Chondrocyte (in vitro differentiated cells): Measurements from ENCODE around the gene ARHGAP6. TPM values are rescaled to one million over a fixed set of nuclear protein-coding genes. Genes with fewer than 3 reads are reported as not detected.
"Not testable (repeated sequence)": the region's sequence is repeated elsewhere in the genome, so short reads cannot be mapped to it uniquely, and the experiment has no call there.

Source experiments
- DNase-seq: peaks from one replicate; pipeline ENCODE4 v3.0.0; 2021; ENCODE audit warnings: mixed read lengths, low spot score
- H3K27ac Mint-ChIP-seq: one replicate; pipeline ENCODE4 v1.8.0; 2021; ENCODE audit warnings: mild to moderate bottlenecking, moderate library complexity, mixed read lengths; ENCODE audit not compliant: unreplicated experiment
- H3K27me3 Mint-ChIP-seq: 2 replicates; pipeline ENCODE4 v1.8.0; 2021; ENCODE audit warnings: low read depth, mixed read lengths
- H3K36me3 Mint-ChIP-seq: 2 replicates; pipeline ENCODE4 v1.8.0; 2021; ENCODE audit warnings: low read depth, mixed read lengths
- H3K4me1 Mint-ChIP-seq: 2 replicates; pipeline ENCODE4 v1.8.0; 2021; ENCODE audit warnings: low read depth, mild to moderate bottlenecking, mixed read lengths
- H3K4me3 Mint-ChIP-seq: one replicate; pipeline ENCODE4 v1.8.0; 2021; ENCODE audit warnings: mild to moderate bottlenecking, moderate library complexity, mixed read lengths; ENCODE audit not compliant: unreplicated experiment
- H3K9me3 Mint-ChIP-seq: 2 replicates; pipeline ENCODE4 v1.8.0; 2021; ENCODE audit warnings: low read depth, mixed read lengths
- total RNA-seq: library from RNA; stranded (reverse); gene quantifications from 3 replicates; pipeline ENCODE4 v1.2.1, GENCODE V29; 2021
- TF ChIP-seq, protein P1 (sequence below): fragments of 200-600 bp; sonication (generic); IDR thresholded peaks from 2 replicates; pipeline ENCODE4 v1.5.0; 2021; ENCODE audit warnings: antibody characterized with exemption, mild to moderate bottlenecking, moderate library complexity

The ARHGAP6 gene
- total RNA-seq, 1 donor from 2014 or later: 1.5 TPM

DNA sequence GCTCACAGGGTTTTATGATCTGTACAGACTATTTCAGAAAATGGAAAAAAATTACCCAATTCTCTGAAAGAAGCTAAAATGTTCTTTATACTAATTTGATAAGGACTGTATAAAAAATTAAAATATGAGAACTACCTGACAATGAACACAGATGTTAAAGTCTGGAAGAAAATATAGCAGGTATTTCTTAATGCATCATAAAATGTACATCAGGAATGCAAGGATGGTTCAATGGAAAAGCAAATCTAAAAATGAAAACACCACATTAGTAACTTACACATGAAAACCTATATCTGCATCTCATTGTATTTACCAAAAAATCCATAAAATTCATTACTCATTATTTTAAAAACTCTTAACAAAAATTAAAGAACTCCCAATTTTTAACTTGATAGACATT is 39.4 kb downstream of the ARHGAP6 start:
- peaks cover 19% of the 10 kb centered on the region for H3K9me3 Mint-ChIP-seq
- H3K4me1 Mint-ChIP-seq: peaks cover 5% of the 10 kb centered on the region
- TF ChIP-seq, protein P1, sequence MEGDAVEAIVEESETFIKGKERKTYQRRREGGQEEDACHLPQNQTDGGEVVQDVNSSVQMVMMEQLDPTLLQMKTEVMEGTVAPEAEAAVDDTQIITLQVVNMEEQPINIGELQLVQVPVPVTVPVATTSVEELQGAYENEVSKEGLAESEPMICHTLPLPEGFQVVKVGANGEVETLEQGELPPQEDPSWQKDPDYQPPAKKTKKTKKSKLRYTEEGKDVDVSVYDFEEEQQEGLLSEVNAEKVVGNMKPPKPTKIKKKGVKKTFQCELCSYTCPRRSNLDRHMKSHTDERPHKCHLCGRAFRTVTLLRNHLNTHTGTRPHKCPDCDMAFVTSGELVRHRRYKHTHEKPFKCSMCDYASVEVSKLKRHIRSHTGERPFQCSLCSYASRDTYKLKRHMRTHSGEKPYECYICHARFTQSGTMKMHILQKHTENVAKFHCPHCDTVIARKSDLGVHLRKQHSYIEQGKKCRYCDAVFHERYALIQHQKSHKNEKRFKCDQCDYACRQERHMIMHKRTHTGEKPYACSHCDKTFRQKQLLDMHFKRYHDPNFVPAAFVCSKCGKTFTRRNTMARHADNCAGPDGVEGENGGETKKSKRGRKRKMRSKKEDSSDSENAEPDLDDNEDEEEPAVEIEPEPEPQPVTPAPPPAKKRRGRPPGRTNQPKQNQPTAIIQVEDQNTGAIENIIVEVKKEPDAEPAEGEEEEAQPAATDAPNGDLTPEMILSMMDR: no peak
- H3K27ac Mint-ChIP-seq: no peak overlapping the region
- DNase-seq: no peak
- no peak overlapping the region for H3K4me3 Mint-ChIP-seq
- H3K36me3 Mint-ChIP-seq: no peaks in the 10 kb centered on the region
- no peaks in the 10 kb centered on the region for H3K27me3 Mint-ChIP-seq

DNA sequence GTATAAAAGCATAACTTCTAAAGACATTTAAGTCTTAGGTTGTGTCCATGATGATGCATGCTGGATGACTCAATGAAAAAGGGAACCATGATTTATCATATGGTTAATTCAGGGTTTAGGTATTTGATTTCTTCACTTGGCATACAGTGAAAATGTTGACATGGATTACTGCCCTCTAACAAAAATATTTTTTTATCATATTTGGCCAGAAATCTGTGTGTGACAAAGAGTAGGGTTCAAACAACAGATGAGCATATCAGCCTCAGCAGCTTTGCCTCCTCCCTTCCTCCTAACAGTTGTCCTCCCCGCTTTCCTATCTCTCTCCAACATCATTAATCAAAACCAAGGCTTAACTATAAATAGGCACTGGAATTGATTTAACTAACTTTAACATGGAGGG is 46.3 kb downstream of the ARHGAP6 start:
- Mint-ChIP-seq H3K27me3 (no peaks in the 10 kb centered on the region), H3K4me3 (no peak overlapping the region), H3K9me3 (peaks cover 31% of the 10 kb centered on the region), H3K4me1 (no peaks in the 10 kb centered on the region), H3K27ac (no peak overlapping the region), H3K36me3 (peaks cover 1% of the 10 kb centered on the region)
- no peak for DNase-seq
- TF ChIP-seq, protein P1: no peak

DNA sequence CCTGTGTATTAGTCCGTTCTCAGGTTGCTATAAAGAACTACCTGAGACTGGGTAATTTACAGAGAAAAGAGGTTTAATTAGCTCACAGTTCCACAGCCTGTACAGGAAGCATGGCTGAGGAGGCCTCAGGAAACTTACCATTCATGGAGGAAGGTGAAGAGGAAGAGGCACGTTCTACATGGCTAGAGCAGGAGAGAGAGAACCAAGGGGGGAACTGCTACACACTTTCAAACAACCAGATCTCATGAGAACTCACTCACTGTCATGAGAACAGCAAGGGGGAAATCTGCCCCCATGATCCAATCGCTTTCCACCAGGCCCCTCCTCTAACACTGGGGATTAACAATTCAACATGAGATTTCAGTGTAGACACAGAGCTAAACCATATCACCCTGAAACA is 51.5 kb downstream of the ARHGAP6 start:
- H3K4me3 Mint-ChIP-seq, DNase-seq, H3K4me1 Mint-ChIP-seq, H3K27me3 Mint-ChIP-seq, H3K27ac Mint-ChIP-seq, H3K36me3 Mint-ChIP-seq: not testable (repeated sequence)
- H3K9me3 Mint-ChIP-seq: peaks cover 28% of the 10 kb centered on the region

DNA sequence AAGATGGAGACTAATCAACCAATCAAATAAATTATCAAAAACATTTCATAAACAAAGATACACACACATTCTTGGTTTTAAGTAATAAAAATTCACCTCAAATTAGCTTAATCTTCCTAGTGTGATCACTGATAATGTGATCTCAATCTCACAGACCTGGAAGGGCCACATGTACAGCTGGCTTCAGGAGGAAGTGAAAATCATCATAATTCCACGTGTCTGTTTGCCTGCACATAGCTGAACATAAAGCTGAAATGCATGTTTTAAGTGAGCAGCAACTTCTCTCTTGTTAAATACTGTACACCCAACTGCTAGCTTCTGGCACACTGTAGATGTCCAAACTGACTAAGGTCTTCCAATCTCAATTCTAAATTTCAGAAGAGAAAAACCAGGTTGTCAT is 53.8 kb downstream of the ARHGAP6 start:
- H3K4me3 Mint-ChIP-seq: no peak overlapping the region
- TF ChIP-seq, protein P1: no peak
- peaks cover 18% of the 10 kb centered on the region for H3K9me3 Mint-ChIP-seq
- no peak for DNase-seq
- peaks cover 1% of the 10 kb centered on the region for H3K36me3 Mint-ChIP-seq
- no peaks in the 10 kb centered on the region for H3K27me3 Mint-ChIP-seq
- no peaks in the 10 kb centered on the region for H3K4me1 Mint-ChIP-seq
- no peak overlapping the region for H3K27ac Mint-ChIP-seq

DNA sequence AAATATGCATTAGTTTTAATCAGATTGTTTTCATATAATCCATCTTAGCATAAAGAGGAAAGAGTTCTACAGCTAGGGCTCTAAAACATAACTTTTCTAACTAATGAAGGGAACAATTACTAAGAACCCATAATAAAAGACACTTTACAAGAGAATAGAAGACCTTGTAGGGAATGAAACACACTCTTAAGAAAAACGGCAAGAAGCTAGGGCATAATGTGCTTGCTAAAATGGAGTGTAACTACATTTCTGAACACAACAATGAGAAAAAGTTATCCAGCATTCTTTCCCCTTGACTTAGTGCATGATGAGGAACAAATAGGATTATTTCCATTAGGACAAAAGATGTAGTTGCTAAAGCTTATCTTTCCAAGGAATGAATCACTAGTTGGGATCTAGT is 54.6 kb downstream of the ARHGAP6 start:
- H3K9me3 Mint-ChIP-seq: peaks cover 16% of the 10 kb centered on the region
- no peak overlapping the region for H3K4me3 Mint-ChIP-seq
- TF ChIP-seq, protein P1: no peak
- H3K36me3 Mint-ChIP-seq: peaks cover 1% of the 10 kb centered on the region
- H3K4me1 Mint-ChIP-seq: no peaks in the 10 kb centered on the region
- H3K27ac Mint-ChIP-seq: no peak overlapping the region
- no peak for DNase-seq
- no peaks in the 10 kb centered on the region for H3K27me3 Mint-ChIP-seq

DNA sequence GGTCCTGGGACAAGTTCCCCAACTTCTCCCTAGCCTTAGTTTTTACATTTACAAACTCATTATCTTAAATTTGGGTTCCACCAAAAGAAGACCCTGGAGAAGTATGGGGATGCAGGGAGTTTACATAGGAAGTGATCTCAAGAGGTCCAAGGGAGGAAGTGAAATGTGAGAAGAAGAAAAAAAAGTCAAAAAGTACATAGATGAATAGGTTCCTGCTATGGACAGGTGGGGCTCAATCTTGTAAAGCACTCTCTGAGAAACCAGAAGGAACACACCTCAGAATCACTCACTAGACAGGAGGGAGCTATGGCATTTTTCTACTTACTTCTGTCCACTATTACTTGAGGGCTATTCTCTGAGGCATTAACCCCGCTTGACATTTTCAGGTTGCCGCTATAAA is 56.6 kb downstream of the ARHGAP6 start:
- TF ChIP-seq, protein P1: no peak
- Mint-ChIP-seq H3K27ac (no peak overlapping the region), H3K4me3 (no peak overlapping the region), H3K9me3 (peaks cover 7% of the 10 kb centered on the region), H3K4me1 (no peaks in the 10 kb centered on the region), H3K36me3 (no peaks in the 10 kb centered on the region), H3K27me3 (no peaks in the 10 kb centered on the region)
- no peak for DNase-seq
